NT2/D1 (cell line): Measurements from ENCODE around the gene PLXNA1.

Source experiments
- SUZ12 ChIP-seq: IDR thresholded peaks from 2 replicates; pipeline ENCODE4 v1.6.1; 2011; ENCODE audit not compliant: insufficient read length, insufficient read depth; ENCODE audit errors: extremely low read depth
- ZNF274 ChIP-seq: IDR thresholded peaks from 2 replicates; pipeline ENCODE4 v1.6.1; 2011; ENCODE audit warnings: mild to moderate bottlenecking, low read depth, low read length

- TF ChIP-seq ZNF274: no peak
- no peak for TF ChIP-seq SUZ12
Measured at GRCh38 chr3:127008236-127008635, 25.3 kb downstream of the PLXNA1 start.
